GM13976 (cell line): ENCODE measurements around the gene ILK.

Source experiments
- DNase-seq: peaks from one replicate; pipeline ENCODE4 v3.0.0; 2012; ENCODE audit warnings: low spot score
- CTCF ChIP-seq: IDR thresholded peaks from 2 replicates; pipeline ENCODE4 v1.5.1; 2012; ENCODE audit warnings: borderline replicate concordance, mild to moderate bottlenecking; ENCODE audit not compliant: insufficient read depth; ENCODE audit errors: extremely low read depth, missing control alignments, control extremely low read depth
- in situ Hi-C: fragments of 300-500 bp; cut with MboI; formaldehyde crosslinking; loops from one replicate; pipeline ENCODE4 v1.12.0; 2022; ENCODE audit warnings: low sequenced_read_pairs, mixed read lengths, inconsistent platforms; ENCODE audit not compliant: unreplicated experiment

ILK gene

GRCh38 chr11:6655790-6656583, 52.4 kb downstream of the ILK start, which contains the start of gene DCHS1:
Gene DCHS1, minus strand, starts transcription at chr11:6655809. Its CDS starts 14,196 bp downstream, at chr11:6641613.
- no peak for TF ChIP-seq CTCF
- no peak for DNase-seq
- in situ Hi-C loops = no loop called here

GRCh38 chr11:6656584-6656915, 53.0 kb downstream of the ILK start:
- TF ChIP-seq CTCF = no peak
- in situ Hi-C loops = no loop called here
- DNase-seq = no peak

GRCh38 chr11:6656936-6657335, 53.4 kb downstream of the ILK start:
- DNase-seq = no peak
- no peak for TF ChIP-seq CTCF
- in situ Hi-C loops = no loop called here

- no peak for TF ChIP-seq CTCF
- no peak for DNase-seq
- in situ Hi-C loops = no loop called here
Observed at GRCh38 chr11:6657346-6657745, 53.8 kb downstream of the ILK start.

- no peak for DNase-seq
- in situ Hi-C loops = no loop called here
- no peak for TF ChIP-seq CTCF
Observed at GRCh38 chr11:6658647-6659046, 55.1 kb downstream of the ILK start.
